Coronary artery (tissue), 2 donors: ENCODE measurements around the gene ERF.

Source experiments
- DNase-seq: peaks from one replicate; pipeline ENCODE4 v3.0.0-alpha.2; 2017; ENCODE audit warnings: low spot score
- H3K27ac ChIP-seq, 2 donors: fragments of 200-600 bp; sonication (generic); one replicate each; pipeline ENCODE4 v1.5.1; 2016 to 2019
- H3K4me3 ChIP-seq: fragments of 200-600 bp; sonication (generic); 2 replicates; pipeline ENCODE4 v1.5.1; 2016; ENCODE audit warnings: mild to moderate bottlenecking, moderate library complexity
- CTCF ChIP-seq: fragments of 200-600 bp; sonication (generic); IDR thresholded peaks from one replicate; pipeline ENCODE4 v1.5.1; 2019; ENCODE audit warnings: antibody characterized with exemption

Gene ERF

GRCh38 chr19:42279155-42279901 is 24.4 kb upstream of the ERF start:
- Histone ChIP-seq H3K27ac (peak overlapping the region; percentile 98 to 100), H3K4me3 (peak overlapping the region; percentile 97)
- peak; percentile 73 for DNase-seq
- no peak for TF ChIP-seq CTCF

GRCh38 chr19:42278452-42279154 is 23.7 kb upstream of the ERF start:
- H3K4me3 ChIP-seq, result peak overlapping the region; percentile 97
- peak; percentile 75 for DNase-seq
- H3K27ac ChIP-seq, result peak overlapping the region; percentile 98 to 100
- TF ChIP-seq CTCF, result no peak

- H3K27ac ChIP-seq, result peak overlapping the region; percentile 98 to 100
- H3K4me3 ChIP-seq, result peak overlapping the region; percentile 11
- no peak for TF ChIP-seq CTCF
- peak; percentile 70 for DNase-seq
These were observed 23.0 kb upstream of the ERF start for GRCh38 chr19:42277821-42278451.

GRCh38 chr19:42276821-42277220 is 21.9 kb upstream of the ERF start:
- peak overlapping the region; percentile 98 to 100 for H3K27ac ChIP-seq
- TF ChIP-seq CTCF, result no peak
- no peak overlapping the region for H3K4me3 ChIP-seq
- no peak for DNase-seq

GRCh38 chr19:42276284-42276683 is 21.4 kb upstream of the ERF start:
- H3K27ac ChIP-seq, result peak overlapping the region; percentile 98 to 100
- no peak for DNase-seq
- no peak for TF ChIP-seq CTCF
- no peak overlapping the region for H3K4me3 ChIP-seq

- TF ChIP-seq CTCF, result no peak
- no peak overlapping the region for H3K4me3 ChIP-seq
- DNase-seq, result no peak
- H3K27ac ChIP-seq, result peak overlapping the region in 1 of 2 donors; percentile 26
These were observed 20.6 kb upstream of the ERF start for GRCh38 chr19:42275517-42275916.
